Parathyroid adenoma (tissue), 2 donors: ENCODE measurements around the gene FOXK2.

Experiments used
- H2AFZ ChIP-seq: fragments of 300-600 bp; sonication (generic); one replicate; pipeline ENCODE4 v1.7.0; 2017; ENCODE audit warnings: antibody characterized with exemption, mild to moderate bottlenecking
- H3K27ac ChIP-seq: fragments of 300-600 bp; sonication (generic); one replicate; pipeline ENCODE4 v1.7.0; 2017
- H3K27me3 ChIP-seq: fragments of 300-600 bp; sonication (generic); one replicate; pipeline ENCODE4 v1.7.0; 2017; ENCODE audit warnings: low read length; ENCODE audit not compliant: control insufficient read depth, insufficient read depth
- H3K36me3 ChIP-seq: fragments of 300-600 bp; sonication (generic); one replicate; pipeline ENCODE4 v1.7.0; 2017; ENCODE audit warnings: low read length; ENCODE audit not compliant: control insufficient read depth, insufficient read depth
- H3K4me1 ChIP-seq: fragments of 300-600 bp; sonication (generic); one replicate; pipeline ENCODE4 v1.7.0; 2017; ENCODE audit warnings: control low read depth
- H3K4me2 ChIP-seq: fragments of 300-600 bp; sonication (generic); one replicate; pipeline ENCODE4 v1.7.0; 2017; ENCODE audit warnings: low read length
- H3K4me3 ChIP-seq: fragments of 300-600 bp; sonication (generic); one replicate; pipeline ENCODE4 v1.7.0; 2017; ENCODE audit warnings: low read depth, low read length
- H3K79me2 ChIP-seq: fragments of 300-600 bp; sonication (generic); one replicate; pipeline ENCODE4 v1.7.0; 2017; ENCODE audit warnings: control low read depth
- H3K9ac ChIP-seq: fragments of 300-600 bp; sonication (generic); one replicate; pipeline ENCODE4 v1.7.0; 2017; ENCODE audit warnings: mild to moderate bottlenecking
- H3K9me3 ChIP-seq: fragments of 300-600 bp; sonication (generic); one replicate; pipeline ENCODE4 v1.7.0; 2017; ENCODE audit warnings: low read length; ENCODE audit not compliant: control insufficient read depth
- TF ChIP-seq, protein P1 (sequence below): fragments of 300-600 bp; sonication (generic); IDR thresholded peaks from one replicate; pipeline ENCODE4 v1.7.0; 2017; ENCODE audit warnings: antibody characterized with exemption, mild to moderate bottlenecking
- donor health status: primary hyperparathyroidism.

Gene FOXK2

DNA sequence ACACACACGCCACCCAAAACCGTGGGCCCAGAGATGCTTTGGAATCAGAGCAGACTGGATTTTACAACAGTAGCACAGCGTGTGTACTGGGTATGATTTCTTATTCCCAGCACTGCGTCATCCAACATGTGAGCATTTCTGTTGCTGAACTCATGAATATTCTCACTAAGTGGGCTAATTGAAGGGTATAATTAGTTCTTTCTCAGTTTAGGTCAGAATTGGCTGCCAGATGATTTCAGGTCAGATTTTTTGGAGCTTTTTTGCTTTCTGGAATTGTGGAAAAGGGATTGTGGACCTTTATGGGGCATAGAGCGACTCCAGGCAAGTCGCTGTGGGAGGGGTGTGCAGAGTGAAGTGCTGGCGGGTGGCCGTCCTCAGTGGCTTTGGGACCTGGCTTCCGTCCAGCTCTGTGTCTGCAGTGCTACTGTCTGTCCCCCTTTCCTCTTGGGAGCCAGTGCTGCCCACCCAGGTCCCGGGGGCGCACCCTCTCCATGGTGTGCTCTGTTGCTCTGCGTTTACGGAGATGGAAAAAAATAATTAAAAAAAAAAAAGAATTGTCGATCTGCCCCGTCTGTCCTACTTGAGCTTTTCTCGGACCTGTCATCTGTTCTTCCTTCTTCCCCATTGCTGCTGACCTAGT is 25.0 kb downstream of the FOXK2 start:
- no peak overlapping the region for H2AFZ ChIP-seq
- H3K4me2 ChIP-seq = no peak overlapping the region
- H3K36me3 ChIP-seq = no peaks in the 10 kb centered on the region
- H3K27me3 ChIP-seq = no peaks in the 10 kb centered on the region
- H3K9me3 ChIP-seq = no peaks in the 10 kb centered on the region
- TF ChIP-seq, protein P1, sequence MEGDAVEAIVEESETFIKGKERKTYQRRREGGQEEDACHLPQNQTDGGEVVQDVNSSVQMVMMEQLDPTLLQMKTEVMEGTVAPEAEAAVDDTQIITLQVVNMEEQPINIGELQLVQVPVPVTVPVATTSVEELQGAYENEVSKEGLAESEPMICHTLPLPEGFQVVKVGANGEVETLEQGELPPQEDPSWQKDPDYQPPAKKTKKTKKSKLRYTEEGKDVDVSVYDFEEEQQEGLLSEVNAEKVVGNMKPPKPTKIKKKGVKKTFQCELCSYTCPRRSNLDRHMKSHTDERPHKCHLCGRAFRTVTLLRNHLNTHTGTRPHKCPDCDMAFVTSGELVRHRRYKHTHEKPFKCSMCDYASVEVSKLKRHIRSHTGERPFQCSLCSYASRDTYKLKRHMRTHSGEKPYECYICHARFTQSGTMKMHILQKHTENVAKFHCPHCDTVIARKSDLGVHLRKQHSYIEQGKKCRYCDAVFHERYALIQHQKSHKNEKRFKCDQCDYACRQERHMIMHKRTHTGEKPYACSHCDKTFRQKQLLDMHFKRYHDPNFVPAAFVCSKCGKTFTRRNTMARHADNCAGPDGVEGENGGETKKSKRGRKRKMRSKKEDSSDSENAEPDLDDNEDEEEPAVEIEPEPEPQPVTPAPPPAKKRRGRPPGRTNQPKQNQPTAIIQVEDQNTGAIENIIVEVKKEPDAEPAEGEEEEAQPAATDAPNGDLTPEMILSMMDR = no peak
- no peak overlapping the region for H3K9ac ChIP-seq
- peaks cover 5% of the 10 kb centered on the region for H3K4me1 ChIP-seq
- peaks cover 93% of the 10 kb centered on the region for H3K79me2 ChIP-seq
- H3K4me3 ChIP-seq = no peak overlapping the region
- no peak overlapping the region for H3K27ac ChIP-seq

DNA sequence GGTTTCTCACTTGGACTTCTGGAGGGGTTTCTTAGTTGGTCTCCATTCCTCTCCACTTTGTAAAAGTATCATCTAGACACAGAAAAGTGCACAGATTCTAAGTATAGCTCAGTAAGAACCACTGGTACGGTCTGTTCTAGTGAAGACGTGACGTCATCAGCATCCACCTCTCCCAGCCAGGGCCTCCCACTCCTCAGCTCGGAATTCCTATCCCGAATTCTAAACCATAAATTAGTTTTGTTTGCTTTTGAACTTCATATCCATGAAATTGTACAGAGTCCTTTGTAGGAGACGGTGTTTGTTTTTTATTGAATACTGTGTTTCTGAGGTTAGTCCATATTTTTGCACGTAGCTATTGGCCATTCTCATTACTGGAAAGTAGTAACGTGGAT is 25.5 kb downstream of the FOXK2 start:
- no peaks in the 10 kb centered on the region for H3K36me3 ChIP-seq
- H3K4me1 ChIP-seq = peaks cover 5% of the 10 kb centered on the region
- no peak overlapping the region for H3K4me3 ChIP-seq
- H2AFZ ChIP-seq = no peak overlapping the region
- no peak overlapping the region for H3K27ac ChIP-seq
- H3K4me2 ChIP-seq = no peak overlapping the region
- H3K27me3 ChIP-seq = no peaks in the 10 kb centered on the region
- no peak overlapping the region for H3K9ac ChIP-seq
- TF ChIP-seq, protein P1 = no peak
- H3K9me3 ChIP-seq = no peaks in the 10 kb centered on the region
- H3K79me2 ChIP-seq = peaks cover 93% of the 10 kb centered on the region

DNA sequence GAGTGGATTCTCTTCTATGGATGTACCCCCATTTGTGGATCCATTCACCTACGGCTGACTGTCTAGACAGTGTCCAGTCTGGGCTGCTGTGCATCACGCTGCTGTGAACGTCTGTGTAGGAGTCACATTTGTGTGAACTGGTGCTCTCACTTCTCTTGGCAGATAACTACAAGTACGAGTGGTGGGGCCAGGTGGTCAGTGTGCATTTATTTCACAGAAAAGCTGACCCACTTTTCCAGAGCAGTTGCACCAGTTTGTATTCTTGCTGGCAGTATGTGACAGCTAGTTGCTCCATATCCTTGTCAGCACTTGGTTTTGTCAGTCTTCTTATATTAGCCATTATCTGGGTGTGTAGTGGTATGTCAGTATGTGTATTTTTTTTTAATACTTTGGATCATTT is 28.4 kb downstream of the FOXK2 start:
- Histone ChIP-seq H3K27ac (no peak overlapping the region), H3K36me3 (no peaks in the 10 kb centered on the region), H3K27me3 (no peaks in the 10 kb centered on the region), H3K79me2 (peaks cover 73% of the 10 kb centered on the region), H3K4me1 (peaks cover 16% of the 10 kb centered on the region), H3K4me2 (no peak overlapping the region), H2AFZ (no peak overlapping the region), H3K9me3 (no peaks in the 10 kb centered on the region), H3K4me3 (no peak overlapping the region), H3K9ac (no peak overlapping the region)
- TF ChIP-seq, protein P1 = no peak

DNA sequence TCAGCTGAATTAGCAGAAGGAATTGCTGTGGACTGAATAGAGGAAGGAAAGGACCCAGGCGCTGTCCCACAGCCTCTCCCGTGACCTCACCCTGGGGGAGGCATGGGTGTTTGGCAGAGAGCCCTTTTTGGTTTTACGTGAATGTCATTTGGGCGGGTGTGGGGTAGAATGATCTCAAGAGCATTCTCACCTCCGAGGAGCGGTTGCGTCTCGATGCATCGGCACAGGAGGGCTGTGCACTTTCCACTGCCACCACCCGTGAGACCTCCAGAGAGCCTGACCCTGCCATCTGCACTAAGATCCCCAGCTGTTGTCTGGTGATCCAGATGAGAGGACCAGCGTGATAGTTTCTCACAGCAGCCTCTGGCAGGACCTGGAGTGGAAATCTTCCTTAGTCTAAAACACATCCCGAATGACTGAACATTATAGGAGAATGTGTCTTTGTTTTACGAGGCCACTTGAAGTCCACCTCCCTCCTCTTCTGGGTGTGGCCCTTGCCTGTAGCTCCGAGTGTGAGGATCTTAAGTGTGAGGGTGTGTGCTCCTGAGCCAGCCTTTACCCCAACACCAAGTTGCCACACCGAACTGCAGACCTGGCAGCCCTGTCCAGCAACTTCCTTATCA is 29.3 kb downstream of the FOXK2 start:
- Histone ChIP-seq H3K36me3 (no peaks in the 10 kb centered on the region), H3K4me3 (no peak overlapping the region), H3K9ac (no peak overlapping the region), H3K79me2 (peaks cover 75% of the 10 kb centered on the region), H3K27ac (no peak overlapping the region), H3K9me3 (no peaks in the 10 kb centered on the region), H3K4me2 (no peak overlapping the region), H2AFZ (no peak overlapping the region), H3K4me1 (peaks cover 21% of the 10 kb centered on the region), H3K27me3 (no peaks in the 10 kb centered on the region)
- TF ChIP-seq, protein P1 = no peak
